Parathyroid adenoma (tissue), 2 donors: Measurements from ENCODE around the gene NRXN2.
"Not testable (repeated sequence)": the region's sequence is repeated elsewhere in the genome, so short reads cannot be mapped to it uniquely, and the experiment has no call there.

Experiments
- H2AFZ ChIP-seq: fragments of 300-600 bp; sonication (generic); one replicate; pipeline ENCODE4 v1.7.0; 2017; ENCODE audit warnings: antibody characterized with exemption, mild to moderate bottlenecking
- H3K27ac ChIP-seq: fragments of 300-600 bp; sonication (generic); one replicate; pipeline ENCODE4 v1.7.0; 2017
- H3K27me3 ChIP-seq: fragments of 300-600 bp; sonication (generic); one replicate; pipeline ENCODE4 v1.7.0; 2017; ENCODE audit warnings: low read length; ENCODE audit not compliant: control insufficient read depth, insufficient read depth
- H3K36me3 ChIP-seq: fragments of 300-600 bp; sonication (generic); one replicate; pipeline ENCODE4 v1.7.0; 2017; ENCODE audit warnings: low read length; ENCODE audit not compliant: control insufficient read depth, insufficient read depth
- H3K4me1 ChIP-seq: fragments of 300-600 bp; sonication (generic); one replicate; pipeline ENCODE4 v1.7.0; 2017; ENCODE audit warnings: control low read depth
- H3K4me2 ChIP-seq: fragments of 300-600 bp; sonication (generic); one replicate; pipeline ENCODE4 v1.7.0; 2017; ENCODE audit warnings: low read length
- H3K4me3 ChIP-seq: fragments of 300-600 bp; sonication (generic); one replicate; pipeline ENCODE4 v1.7.0; 2017; ENCODE audit warnings: low read depth, low read length
- H3K79me2 ChIP-seq: fragments of 300-600 bp; sonication (generic); one replicate; pipeline ENCODE4 v1.7.0; 2017; ENCODE audit warnings: control low read depth
- H3K9ac ChIP-seq: fragments of 300-600 bp; sonication (generic); one replicate; pipeline ENCODE4 v1.7.0; 2017; ENCODE audit warnings: mild to moderate bottlenecking
- H3K9me3 ChIP-seq: fragments of 300-600 bp; sonication (generic); one replicate; pipeline ENCODE4 v1.7.0; 2017; ENCODE audit warnings: low read length; ENCODE audit not compliant: control insufficient read depth
- CTCF ChIP-seq: fragments of 300-600 bp; sonication (generic); IDR thresholded peaks from one replicate; pipeline ENCODE4 v1.7.0; 2017; ENCODE audit warnings: antibody characterized with exemption, mild to moderate bottlenecking
- donor health status: primary hyperparathyroidism.

Gene NRXN2

GRCh38 chr11:64711138-64711955 is 11.7 kb downstream of the NRXN2 start:
- no peaks in the 10 kb centered on the region for H3K9me3 ChIP-seq
- no peak overlapping the region for H3K4me2 ChIP-seq
- no peak for TF ChIP-seq CTCF
- H3K4me1 ChIP-seq: no peaks in the 10 kb centered on the region
- no peaks in the 10 kb centered on the region for H3K27me3 ChIP-seq
- H3K9ac ChIP-seq: no peak overlapping the region
- no peak overlapping the region for H2AFZ ChIP-seq
- H3K27ac ChIP-seq: no peak overlapping the region
- H3K79me2 ChIP-seq: no peaks in the 10 kb centered on the region
- H3K36me3 ChIP-seq: no peaks in the 10 kb centered on the region
- H3K4me3 ChIP-seq: no peak overlapping the region

GRCh38 chr11:64710418-64711137 is 12.4 kb downstream of the NRXN2 start:
- H3K27me3 ChIP-seq: no peaks in the 10 kb centered on the region

GRCh38 chr11:64705501-64705900 is 17.5 kb downstream of the NRXN2 start:
- Histone ChIP-seq H3K9ac (no peak overlapping the region), H3K27ac (no peak overlapping the region), H3K4me1 (no peaks in the 10 kb centered on the region), H3K27me3 (no peaks in the 10 kb centered on the region), H3K36me3 (no peaks in the 10 kb centered on the region), H3K79me2 (no peaks in the 10 kb centered on the region), H3K4me3 (no peak overlapping the region), H3K9me3 (no peaks in the 10 kb centered on the region), H2AFZ (no peak overlapping the region), H3K4me2 (no peak overlapping the region)
- TF ChIP-seq CTCF: no peak

More at GRCh38 chr11:64710418-64711137, 12.4 kb downstream of the NRXN2 start:
- Histone ChIP-seq H2AFZ (no peak overlapping the region), H3K36me3 (no peaks in the 10 kb centered on the region), H3K4me2 (no peak overlapping the region), H3K9ac (no peak overlapping the region), H3K4me1 (no peaks in the 10 kb centered on the region), H3K27ac (no peak overlapping the region), H3K79me2 (no peaks in the 10 kb centered on the region), H3K9me3 (no peaks in the 10 kb centered on the region), H3K4me3 (no peak overlapping the region)
- TF ChIP-seq CTCF: no peak

- no peaks in the 10 kb centered on the region for H3K9me3 ChIP-seq
- no peaks in the 10 kb centered on the region for H3K36me3 ChIP-seq
- no peaks in the 10 kb centered on the region for H3K4me1 ChIP-seq
- H2AFZ ChIP-seq: no peak overlapping the region
- no peak overlapping the region for H3K27ac ChIP-seq
- H3K9ac ChIP-seq: no peak overlapping the region
- H3K79me2 ChIP-seq: no peaks in the 10 kb centered on the region
- no peak for TF ChIP-seq CTCF
- H3K4me3 ChIP-seq: no peak overlapping the region
- no peak overlapping the region for H3K4me2 ChIP-seq
- no peaks in the 10 kb centered on the region for H3K27me3 ChIP-seq
Observed at GRCh38 chr11:64703048-64703447, 19.9 kb downstream of the NRXN2 start.

- H3K4me1 ChIP-seq, H3K27me3 ChIP-seq, H2AFZ ChIP-seq, H3K9me3 ChIP-seq, H3K9ac ChIP-seq, H3K27ac ChIP-seq, H3K4me3 ChIP-seq, H3K79me2 ChIP-seq, H3K36me3 ChIP-seq, H3K4me2 ChIP-seq: not testable (repeated sequence)
Observed at GRCh38 chr11:64701956-64702355, 21.0 kb downstream of the NRXN2 start.
